ACHN (cell line): Measurements from ENCODE around the gene KCNAB3.

Experiments
- DNase-seq: peaks from one replicate; pipeline ENCODE4 v3.0.0-alpha.2; 2015
- in situ Hi-C: cut with HindIII; loops from 2 replicates; pipeline ENCODE4 v1.10.0; 2017; ENCODE audit warnings: low sequenced_read_pairs, low pct_ligation_motif_present, low pct_unique_long_range_greater_than_20kb

Gene KCNAB3

GRCh38 chr17:7945651-7946050 is 16.0 kb upstream of the KCNAB3 start:
- in situ Hi-C loops = no loop called here
- no peak for DNase-seq

- DNase-seq = no peak
- in situ Hi-C loops = no loop called here
These were observed 14.7 kb upstream of the KCNAB3 start for GRCh38 chr17:7944326-7944725.

- DNase-seq = no peak
- in situ Hi-C loops = no loop called here
These were observed 13.6 kb upstream of the KCNAB3 start for GRCh38 chr17:7943291-7943690.

DNA sequence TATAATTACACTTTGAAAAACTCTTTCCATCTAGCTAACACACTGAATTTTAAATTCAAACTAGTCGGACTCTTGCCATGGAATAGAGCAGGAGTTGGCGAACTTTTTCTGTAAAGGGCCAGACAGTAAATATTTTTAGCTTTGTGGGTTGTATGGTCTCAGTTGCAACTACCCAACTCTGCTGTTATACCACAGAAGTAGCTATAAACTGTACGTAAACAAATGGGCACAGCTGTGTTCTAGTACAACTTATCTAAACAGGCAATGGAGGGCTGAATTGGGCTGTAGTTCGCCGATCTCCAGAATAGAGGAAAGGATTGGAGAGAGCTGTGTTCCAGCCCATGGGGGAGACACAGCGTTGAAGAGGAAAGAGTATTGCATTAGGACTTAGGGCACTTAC is 11.1 kb upstream of the KCNAB3 start:
- in situ Hi-C loops = no loop called here
- no peak for DNase-seq

GRCh38 chr17:7940034-7940433 is 10.4 kb upstream of the KCNAB3 start:
- DNase-seq = no peak
- in situ Hi-C loops = no loop called here

- no peak for DNase-seq
- in situ Hi-C loops = no loop called here
These were observed 6.2 kb upstream of the KCNAB3 start for GRCh38 chr17:7935859-7936258.

DNA sequence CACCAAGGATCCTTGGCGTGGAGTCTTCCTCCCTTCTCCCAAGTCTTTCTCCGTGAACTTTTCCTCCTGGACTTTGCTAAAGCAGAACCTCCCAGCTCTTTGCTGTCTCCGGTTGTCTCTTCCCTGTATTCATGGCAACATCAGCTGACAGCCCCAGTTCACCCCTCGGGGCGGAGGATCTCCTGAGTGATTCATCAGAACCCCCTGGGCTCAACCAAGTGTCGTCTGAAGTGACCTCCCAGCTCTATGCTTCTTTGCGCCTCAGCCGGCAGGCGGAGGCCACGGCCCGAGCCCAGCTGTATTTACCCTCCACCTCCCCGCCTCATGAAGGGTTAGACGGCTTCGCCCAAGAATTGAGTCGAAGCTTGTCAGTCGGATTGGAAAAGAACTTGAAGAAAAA is 3.3 kb upstream of the KCNAB3 start:
- DNase-seq = peak; percentile 73
- in situ Hi-C loops = no loop called here

GRCh38 chr17:7932483-7932891 is 2.8 kb upstream of the KCNAB3 start:
- peak; percentile 28 for DNase-seq
- in situ Hi-C loops = no loop called here

DNA sequence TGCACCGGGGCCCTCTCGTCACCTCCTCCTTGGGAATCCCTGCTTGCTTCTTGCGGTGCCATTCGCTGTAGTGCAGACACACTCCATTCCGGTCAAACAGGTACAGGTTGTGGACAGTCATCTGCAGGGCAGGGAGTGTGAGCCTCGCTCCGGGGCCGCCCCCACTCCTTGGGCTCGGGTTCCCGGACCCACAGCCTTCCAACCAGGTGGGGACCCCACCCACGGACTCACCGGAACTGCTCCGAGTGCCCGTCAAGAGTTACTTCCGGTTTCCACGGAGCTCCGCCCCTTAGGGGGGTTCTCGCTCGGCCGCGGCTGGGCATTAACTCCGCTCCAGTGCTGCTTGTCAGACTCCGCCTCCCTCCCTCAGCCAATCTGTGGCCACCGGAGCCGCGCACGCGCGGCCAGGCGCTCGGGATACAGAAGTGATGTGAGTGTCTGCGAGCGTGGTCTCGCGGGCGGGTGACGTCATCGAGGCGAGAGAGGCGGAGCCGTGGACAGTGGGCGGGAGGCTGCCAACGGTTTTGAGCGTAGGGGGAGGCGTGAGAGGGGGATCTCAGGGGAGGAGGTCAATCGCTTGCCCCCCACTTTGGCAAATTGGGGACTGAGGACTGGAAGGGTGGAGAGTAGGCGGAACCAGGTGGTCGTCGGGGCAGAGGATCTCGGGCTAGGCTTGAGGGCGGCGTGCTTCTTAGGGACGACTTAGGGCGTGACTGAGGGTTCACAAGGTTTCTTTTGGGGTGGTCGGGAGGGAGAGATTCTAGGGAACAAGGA is 2.2 kb upstream of the KCNAB3 start, which contains the start of the genes CNTROB and TRAPPC1:
Gene CNTROB, plus strand, starts transcription at position 498 of the 774 bp plus-strand sequence. CDS start 874 bp downstream, outside the sequence.
Gene TRAPPC1, minus strand, starts transcription at position 238 of the 774 bp plus-strand sequence. Its CDS starts 117 bp downstream, at position 121.
- in situ Hi-C loops = no loop called here
- peak; percentile 99 for DNase-seq

DNA sequence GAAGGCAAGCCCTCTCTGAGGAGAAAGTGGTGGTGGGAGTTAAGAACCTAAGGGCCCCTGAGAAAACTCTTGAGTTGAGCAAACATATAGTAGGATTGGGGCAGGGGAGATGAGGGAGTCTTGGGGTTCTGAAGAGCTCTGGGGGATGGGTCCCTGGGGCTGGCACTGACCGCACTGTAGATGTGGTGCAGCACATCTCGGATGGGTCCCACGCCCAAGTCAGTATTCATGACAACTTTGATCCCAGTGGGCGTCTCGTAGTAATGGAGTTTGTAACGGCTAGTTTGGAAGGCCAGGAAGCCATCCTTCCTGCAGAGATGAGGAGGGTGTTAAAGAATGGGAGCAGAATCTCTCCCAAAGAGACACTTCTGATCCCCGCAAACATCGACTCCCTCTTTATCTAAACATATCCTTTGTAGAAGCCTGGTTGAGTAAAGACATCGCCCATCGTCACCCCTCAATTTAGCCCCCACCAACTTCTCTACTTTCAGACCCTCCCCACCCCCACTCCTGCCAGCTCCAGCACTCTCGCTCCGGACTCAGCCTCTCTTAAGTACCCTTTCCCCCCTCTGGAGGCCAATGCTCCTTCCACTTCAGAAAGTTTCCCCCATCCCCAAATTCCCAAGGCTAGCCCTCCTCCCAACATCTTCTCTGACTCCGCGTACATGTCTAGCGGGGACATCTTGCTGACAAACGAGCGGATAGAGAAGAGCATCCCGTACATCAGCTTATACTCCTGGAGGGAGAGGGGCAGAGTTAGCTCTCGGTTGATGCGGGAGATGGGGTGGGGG is 1.4 kb upstream of the KCNAB3 start:
- peak; percentile 19 for DNase-seq

GRCh38 chr17:7927596-7927995 is 2.1 kb downstream of the KCNAB3 start:
- no peak for DNase-seq
- in situ Hi-C loops = no loop called here

More for the DNA sequence above, 1.4 kb upstream of the KCNAB3 start:
- in situ Hi-C loops = no loop called here

- DNase-seq = peak; percentile 79
These were observed 6.6 kb downstream of the KCNAB3 start for GRCh38 chr17:7922845-7923628.

DNA sequence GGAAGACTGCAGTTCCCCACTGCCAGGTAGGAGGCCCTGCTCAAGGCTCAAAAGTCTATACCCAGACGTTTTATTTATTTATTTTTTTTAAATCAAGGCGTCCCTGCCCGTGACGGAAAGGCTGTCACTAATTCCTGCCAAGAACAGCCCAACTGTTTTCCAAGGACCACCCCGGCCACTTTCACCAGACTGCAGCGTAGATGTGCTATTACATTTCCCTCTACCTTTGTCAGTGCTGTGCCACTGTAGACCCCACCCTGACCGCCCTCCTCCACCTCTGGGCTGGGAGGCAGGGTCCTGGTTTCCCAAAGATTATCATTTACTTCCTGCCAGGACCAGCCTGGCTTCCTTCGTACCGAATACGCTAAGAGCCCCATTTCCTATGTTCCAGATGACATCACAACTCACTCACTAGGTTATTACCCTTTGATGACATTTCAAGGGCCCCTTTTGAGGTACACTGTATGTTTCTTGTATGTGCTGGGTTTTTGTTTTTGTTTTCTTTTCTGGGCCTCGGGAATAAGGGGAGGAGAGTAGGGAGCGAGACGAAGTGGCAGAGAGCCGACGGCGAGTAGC is 7.3 kb downstream of the KCNAB3 start:
- in situ Hi-C loops = no loop called here

More at GRCh38 chr17:7922845-7923628, 6.6 kb downstream of the KCNAB3 start:
- in situ Hi-C loops = no loop called here

GRCh38 chr17:7916808-7917207 is 12.8 kb downstream of the KCNAB3 start:
- no peak for DNase-seq
- in situ Hi-C loops = no loop called here

More for the DNA sequence above, 7.3 kb downstream of the KCNAB3 start:
- DNase-seq = no peak

DNA sequence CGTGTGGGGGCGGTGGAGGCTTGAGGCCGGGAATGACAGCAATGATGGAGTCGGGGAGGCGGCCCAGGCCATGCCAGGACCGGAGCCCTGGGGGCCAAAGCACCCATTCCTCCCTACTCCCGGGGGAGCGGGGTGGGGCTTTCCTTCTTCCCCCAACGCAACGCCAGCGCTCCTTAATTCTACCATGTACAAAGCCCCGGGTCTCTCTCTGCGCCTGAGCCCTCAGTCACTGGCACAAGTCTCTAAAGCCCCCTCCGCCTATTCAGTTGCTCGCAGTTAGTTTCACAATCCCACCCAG is 13.3 kb downstream of the KCNAB3 start:
- DNase-seq = no peak
- in situ Hi-C loops = no loop called here

GRCh38 chr17:7915611-7916384 is 13.9 kb downstream of the KCNAB3 start, which contains the start of gene RNF227:
Gene RNF227 (minus strand): TSS chr17:7916289. CDS start chr17:7916195, 94 bp downstream.
- in situ Hi-C loops = no loop called here
- peak; percentile 92 for DNase-seq

- in situ Hi-C loops = no loop called here
- DNase-seq = no peak
These were observed 14.5 kb downstream of the KCNAB3 start for GRCh38 chr17:7915179-7915610.
